Right lobe of liver (tissue), 4 donors: Measurements from ENCODE around the gene NUP85.

ENCODE experiments used
- POLR2A ChIP-seq: fragments of 450-650 bp; IDR thresholded peaks from one replicate; pipeline ENCODE4 v1.6.1; 2017; ENCODE audit warnings: antibody characterized with exemption, mild to moderate bottlenecking
- TF ChIP-seq, protein P1 (sequence below), 4 donors: fragments of 200-600 bp in 3 of 4; fragments of 450-650 bp in 1 of 4; IDR thresholded peaks; one replicate each; pipeline versions ENCODE4 v1.5.1 to v1.8.0; 2016 to 2022; ENCODE audit warnings: antibody characterized with exemption in 4 of 4, mild to moderate bottlenecking in 2 of 4
- donor health status: DM: no; HTN: no; CAD: no.
- donor health status: DM: no; HTN: no; CAD: no.
- donor health status: DM: no; HTN: yes; CAD: no.

DNA sequence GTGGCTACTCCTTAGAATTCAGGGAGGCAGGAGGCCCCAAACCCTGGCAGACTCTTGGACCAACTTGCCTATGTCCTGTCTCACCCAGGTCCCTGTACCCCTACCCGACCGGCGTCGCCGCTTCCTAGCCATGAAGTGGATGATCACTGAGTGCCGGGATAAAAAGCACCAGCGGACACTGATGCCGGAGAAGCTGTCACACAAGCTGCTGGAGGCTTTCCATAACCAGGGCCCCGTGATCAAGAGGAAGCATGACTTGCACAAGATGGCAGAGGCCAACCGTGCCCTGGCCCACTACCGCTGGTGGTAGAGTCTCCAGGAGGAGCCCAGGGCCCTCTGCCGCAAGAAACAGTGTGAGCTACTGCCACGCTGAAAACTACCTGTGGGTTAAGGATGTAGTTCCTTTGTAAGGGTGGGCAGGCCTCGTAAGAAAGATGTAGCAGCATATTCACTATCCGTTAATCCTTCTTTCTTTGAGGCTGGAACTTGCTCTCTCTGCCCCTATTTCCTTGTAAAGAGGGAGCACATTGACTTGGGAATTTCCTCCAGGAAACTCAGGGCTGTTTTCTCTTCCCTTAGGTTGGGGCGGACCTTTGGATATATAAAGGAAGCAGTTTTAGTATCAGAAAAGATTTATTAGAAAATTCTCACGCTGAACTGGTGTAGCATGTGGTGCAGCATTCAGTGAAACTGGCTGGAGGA, 60.3 kb downstream of the NUP85 start:
- TF ChIP-seq, protein P1, sequence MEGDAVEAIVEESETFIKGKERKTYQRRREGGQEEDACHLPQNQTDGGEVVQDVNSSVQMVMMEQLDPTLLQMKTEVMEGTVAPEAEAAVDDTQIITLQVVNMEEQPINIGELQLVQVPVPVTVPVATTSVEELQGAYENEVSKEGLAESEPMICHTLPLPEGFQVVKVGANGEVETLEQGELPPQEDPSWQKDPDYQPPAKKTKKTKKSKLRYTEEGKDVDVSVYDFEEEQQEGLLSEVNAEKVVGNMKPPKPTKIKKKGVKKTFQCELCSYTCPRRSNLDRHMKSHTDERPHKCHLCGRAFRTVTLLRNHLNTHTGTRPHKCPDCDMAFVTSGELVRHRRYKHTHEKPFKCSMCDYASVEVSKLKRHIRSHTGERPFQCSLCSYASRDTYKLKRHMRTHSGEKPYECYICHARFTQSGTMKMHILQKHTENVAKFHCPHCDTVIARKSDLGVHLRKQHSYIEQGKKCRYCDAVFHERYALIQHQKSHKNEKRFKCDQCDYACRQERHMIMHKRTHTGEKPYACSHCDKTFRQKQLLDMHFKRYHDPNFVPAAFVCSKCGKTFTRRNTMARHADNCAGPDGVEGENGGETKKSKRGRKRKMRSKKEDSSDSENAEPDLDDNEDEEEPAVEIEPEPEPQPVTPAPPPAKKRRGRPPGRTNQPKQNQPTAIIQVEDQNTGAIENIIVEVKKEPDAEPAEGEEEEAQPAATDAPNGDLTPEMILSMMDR (IDR thresholded peaks at IDR 0.05) = no peak
- TF ChIP-seq POLR2A = no peak
